Heart left ventricle (tissue), 16 donors: ENCODE results near the gene TEDDM1. TPM values are rescaled to one million over a fixed set of nuclear protein-coding genes. Genes with fewer than 3 reads are reported as not detected.
"Not testable (repeated sequence)": the region's sequence is repeated elsewhere in the genome, so short reads cannot be mapped to it uniquely, and the experiment has no call there.

Experiments
- ATAC-seq, 4 donors: fragments of 200-7000 bp; cut with Tn5 transposase; one replicate each; pipeline ENCODE4 v1.9.1; 2020 to 2022; ENCODE audit warnings: moderate library complexity in 4 of 4, mild to moderate bottlenecking in 3 of 4, moderate number of reproducible peaks in 1 of 4
- DNase-seq, 5 donors: peaks; one replicate each; pipeline ENCODE4 v3.0.0-alpha.2; 2020
- H3K27ac ChIP-seq, 12 donors: fragments of 200-600 bp; sonication (generic) in 4 of 12; one replicate each; pipeline versions ENCODE4 v1.5.0 to v1.8.0; 2016 to 2022; ENCODE audit warnings: mild to moderate bottlenecking in 2 of 12
- H3K27me3 ChIP-seq, 9 donors: fragments of 200-600 bp; sonication (generic) in 2 of 9; one replicate each; pipeline versions ENCODE4 v1.5.1 to v1.8.0; 2016 to 2022; ENCODE audit warnings: mild to moderate bottlenecking in 3 of 9
- H3K36me3 ChIP-seq, 9 donors: fragments of 200-600 bp; sonication (generic) in 2 of 9; one replicate each; pipeline versions ENCODE4 v1.5.0 to v1.8.0; 2018 to 2022; ENCODE audit warnings: mild to moderate bottlenecking in 2 of 9
- H3K4me1 ChIP-seq, 12 donors: fragments of 200-600 bp; sonication (generic) in 4 of 12; one replicate each; pipeline versions ENCODE4 v1.5.0 to v1.8.0; 2016 to 2022; ENCODE audit warnings: mild to moderate bottlenecking in 3 of 12
- H3K4me3 ChIP-seq, 12 donors: fragments of 200-600 bp; sonication (generic) in 4 of 12; one replicate each; pipeline versions ENCODE4 v1.5.0 to v1.8.0; 2017 to 2022; ENCODE audit warnings: mild to moderate bottlenecking in 9 of 12, moderate library complexity in 4 of 12
- H3K9me3 ChIP-seq, 12 donors: fragments of 200-600 bp; sonication (generic) in 4 of 12; one replicate each; pipeline versions ENCODE4 v1.5.0 to v1.8.0; 2016 to 2022; ENCODE audit warnings: mild to moderate bottlenecking in 1 of 12
- CTCF ChIP-seq, 12 donors: fragments of 200-600 bp; sonication (generic) in 4 of 12; IDR thresholded peaks; one replicate each; pipeline versions ENCODE4 v1.5.0 to v1.8.0; 2018 to 2022; ENCODE audit warnings: antibody characterized with exemption in 12 of 12, mild to moderate bottlenecking in 5 of 12
- POLR2A ChIP-seq, 2 donors: fragments of 450-650 bp; IDR thresholded peaks; one replicate each; pipeline ENCODE4 v1.6.1; 2017; ENCODE audit warnings: antibody characterized with exemption in 2 of 2, mild to moderate bottlenecking in 2 of 2, moderate library complexity in 2 of 2
- WGBS, 4 donors: extraction: QIAGEN DNeasy Blood & Tissue Kit in 2 of 4; methylation state at CpG; one replicate each; pipeline versions ENCODE4 v1.1.5 to v1.1.7; 2013 to 2018; 5-methylcytosine and 5-hydroxymethylcytosine counted together
- intact Hi-C, 10 donors: fragments of 100-400 bp; cut with DNase I; formaldehyde crosslinking; loops; one replicate each; pipeline versions ENCODE4 v1.11.1 to v1.14.2; 2022
- polyA plus RNA-seq, 2 donors: library from polyadenylated mRNA; stranded (reverse); fragments of 200-250 nt; gene quantifications; one replicate each; pipeline ENCODE4 v1.2.3, GENCODE V29; 2013
- total RNA-seq, 9 donors: library from RNA; depleted of rRNA in 2 of 9; stranded (reverse); fragments of >200 nt in 2 of 9; fragmentation: NEBNext Ultra II Directional in 3 of 9; extraction: Animal tissue kit (Norgen Biotek cat#: 25700) in 3 of 9; gene quantifications; one replicate each; pipeline versions ENCODE4 v1.1.0 to v1.2.4, GENCODE V29; 2016 to 2023
- donor health status: ischemic (EF 13 %, LVEDD 7.1; RV severe dilation, severe dysfunction).
- donor health status: healthy with polysubstance abuse.
- donor health status: DM: no; HTN: yes; CAD: no.
- donor health status: DM: no; HTN: no; CAD: no.
- donor health status: ischemic (EF 25% LVEDD 6.9; RV normal size, moderate dysfunction).
- donor health status: ischemic (EF 25% LVEDD 5.7; RV mildly dilated, moderate dysfunction).
- donor health status: healthy.
- donor health status: DM: yes; HTN: yes; CAD: no.
- donor health status: ischemic (EF 35%, LVEDD 5.7; RV mildly dilated, moderate dysfunction).
- donor health status: nonischemic (EF 11% LVEDD 7.7; RV severe dilation, severe dysfunction).
- donor health status: DM: yes; HTN: yes; CAD: no.
- donor health status: PGD.
- donor health status: ischemic (EF 29% LVEDD 5.4; RV normal size, mild dysfunction).
- donor health status: nonischemic (EF 23%, LVEDD 6.1; RV moderate dilation, normal function).

TEDDM1 gene
- total and polyA plus RNA-seq, 11 donors: not detected

GRCh38 chr1:182381962-182382819 is 18.3 kb downstream of the TEDDM1 start:
- ATAC-seq (peak in 2 of 4 donors; percentile 2 to 6), DNase-seq (no peak)
- Histone ChIP-seq H3K9me3 (no peaks in the 10 kb centered on the region), H3K36me3 (peaks cover 6 to 61% (median 55%) of the 10 kb centered on the region in 9 donors), H3K27ac (no peak overlapping the region), H3K4me1 (peaks cover 0 to 54% (median 16%) of the 10 kb centered on the region in 12 donors), H3K27me3 (no peaks in the 10 kb centered on the region), H3K4me3 (no peak overlapping the region)
- TF ChIP-seq POLR2A (IDR thresholded peaks at IDR 0.05): no peak
- TF ChIP-seq CTCF (IDR thresholded peaks at IDR 0.05): no peak
- intact Hi-C loops: no loop called here
- WGBS, 4 donors: 81 to 83% (median 82%) methylated on average over 9 of the region's 9 CpGs

DNA sequence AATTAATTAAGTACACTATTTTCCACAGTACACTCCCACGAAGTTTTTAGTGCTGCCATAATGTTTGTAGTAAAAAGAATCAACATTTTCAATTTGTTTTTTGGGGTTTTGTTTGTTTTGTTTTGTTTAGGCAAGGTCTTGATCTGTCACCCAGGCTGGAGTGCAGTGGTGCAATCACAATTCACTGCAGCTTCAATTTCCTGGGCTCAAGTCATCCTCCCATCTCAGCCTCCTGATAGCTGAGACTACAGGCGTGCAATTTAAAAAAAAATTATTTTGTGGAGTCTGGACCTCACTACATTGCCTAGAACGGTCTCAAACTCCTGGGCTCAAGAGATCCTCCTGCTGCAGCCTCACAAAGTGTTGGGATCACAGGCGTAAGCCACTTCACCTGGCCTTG is 20.3 kb downstream of the TEDDM1 start:
- H3K27me3 ChIP-seq: no peaks in the 10 kb centered on the region
- H3K4me3 ChIP-seq: no peak overlapping the region
- intact Hi-C loops: no loop called here
- H3K27ac ChIP-seq: peak overlapping the region in 2 of 12 donors; percentile 2 to 33
- H3K36me3 ChIP-seq: peaks cover 0 to 41% (median 35%) of the 10 kb centered on the region in 9 donors
- H3K4me1 ChIP-seq: peaks cover 0 to 34% (median 3%) of the 10 kb centered on the region in 12 donors
- TF ChIP-seq CTCF (IDR thresholded peaks at IDR 0.05): no peak
- TF ChIP-seq POLR2A (IDR thresholded peaks at IDR 0.05): no peak
- ATAC-seq: no peak
- no peak for DNase-seq
- WGBS, 4 donors: 83 to 86% (median 84%) methylated on average over 4 of the region's 4 CpGs
- H3K9me3 ChIP-seq: no peaks in the 10 kb centered on the region

GRCh38 chr1:182379781-182380180 is 20.7 kb downstream of the TEDDM1 start:
- DNase-seq, H3K4me3 ChIP-seq, H3K27me3 ChIP-seq, H3K9me3 ChIP-seq, intact Hi-C loops, ATAC-seq: not testable (repeated sequence)
- WGBS, 4 donors: 93 to 95% (median 94%) methylated on average over 7 of the region's 7 CpGs
- Histone ChIP-seq H3K27ac (peak overlapping the region in 1 of 12 donors; percentile 33), H3K4me1 (peaks cover 0 to 33% (median 3%) of the 10 kb centered on the region in 12 donors), H3K36me3 (peaks cover 0 to 37% (median 30%) of the 10 kb centered on the region in 9 donors)

GRCh38 chr1:182376936-182377574 is 23.4 kb downstream of the TEDDM1 start:
- H3K27me3 ChIP-seq: no peaks in the 10 kb centered on the region
- DNase-seq (no peak), ATAC-seq (no peak)
- no peak overlapping the region for H3K4me3 ChIP-seq
- no peaks in the 10 kb centered on the region for H3K9me3 ChIP-seq
- H3K36me3 ChIP-seq: peaks cover 0 to 10% (median 3%) of the 10 kb centered on the region in 9 donors
- no peak overlapping the region for H3K27ac ChIP-seq
- H3K4me1 ChIP-seq: peaks cover 0 to 9% (median 1%) of the 10 kb centered on the region in 12 donors
- intact Hi-C loops: no loop called here
- TF ChIP-seq CTCF (IDR thresholded peaks at IDR 0.05): no peak
- no peak for TF ChIP-seq POLR2A (IDR thresholded peaks at IDR 0.05)
